Uterus (tissue), 4 donors: ENCODE data around the gene CLOCK. TPM values are rescaled to one million over a fixed set of nuclear protein-coding genes. Genes with fewer than 3 reads are reported as not detected.

ENCODE experiments used
- DNase-seq, 2 donors: peaks; one replicate each; pipeline ENCODE4 v3.0.0-alpha.2; 2019 to 2020
- H3K27ac ChIP-seq, 2 donors: fragments of 200-600 bp; sonication (generic); 1 replicate in 1 of 2; 2 replicates in 1 of 2; pipeline ENCODE4 v1.5.1; 2016 to 2018
- H3K27me3 ChIP-seq, 2 donors: fragments of 200-600 bp; sonication (generic); one replicate each; pipeline ENCODE4 v1.5.1; 2018 to 2019; ENCODE audit warnings: control low read depth in 1 of 2
- H3K36me3 ChIP-seq, 2 donors: fragments of 200-600 bp; sonication (generic); one replicate each; pipeline ENCODE4 v1.5.1; 2019; ENCODE audit warnings: control low read depth in 1 of 2
- H3K4me1 ChIP-seq, 2 donors: fragments of 200-600 bp; sonication (generic); one replicate each; pipeline ENCODE4 v1.5.1; 2018 to 2019; ENCODE audit warnings: control low read depth in 1 of 2
- H3K4me3 ChIP-seq, 2 donors: fragments of 200-600 bp; sonication (generic); 1 replicate in 1 of 2; 2 replicates in 1 of 2; pipeline ENCODE4 v1.5.1; 2018 to 2019; ENCODE audit warnings: mild to moderate bottlenecking in 1 of 2
- H3K9me3 ChIP-seq, 2 donors: fragments of 200-600 bp; sonication (generic); one replicate each; pipeline ENCODE4 v1.5.1; 2019; ENCODE audit warnings: control low read depth in 1 of 2
- CTCF ChIP-seq, 4 experiments: fragments of 200-600 bp in 2 of 4; fragments of 450-650 bp in 2 of 4; sonication (generic) in 2 of 4; IDR thresholded peaks; one replicate each; pipeline ENCODE4 v1.5.1; 2016 to 2019; ENCODE audit warnings: antibody characterized with exemption in 4 of 4, mild to moderate bottlenecking in 2 of 4, moderate library complexity in 1 of 4
- POLR2A ChIP-seq, 2 donors: fragments of 450-650 bp; IDR thresholded peaks; one replicate each; pipeline ENCODE4 v1.6.1; 2016; ENCODE audit warnings: antibody characterized with exemption in 2 of 2, mild to moderate bottlenecking in 1 of 2, moderate library complexity in 1 of 2
- intact Hi-C: fragments of 100-400 bp; cut with DNase I; formaldehyde crosslinking; loops from one replicate; pipeline ENCODE4 v1.15.1; 2023; ENCODE audit warnings: low total_unique reads
- total RNA-seq, 4 donors: library from RNA; depleted of rRNA in 3 of 4; stranded (reverse); fragments of >200 nt in 3 of 4; gene quantifications; one replicate each; pipeline versions ENCODE4 v1.1.0 to v1.2.4, GENCODE V29; 2014 to 2023
- donor health status: DM: yes; HTN: yes; CAD: no.

The CLOCK gene
- total RNA-seq, 4 donors from 2014 or later, result 13.3 to 60.3 (median 29.1) TPM

- intact Hi-C loops, result no loop called here
- DNase-seq, result no peak
- Histone ChIP-seq H3K4me3 (no peak overlapping the region), H3K9me3 (no peaks in the 10 kb centered on the region), H3K27ac (no peak overlapping the region), H3K36me3 (no peaks in the 10 kb centered on the region), H3K4me1 (no peaks in the 10 kb centered on the region), H3K27me3 (no peaks in the 10 kb centered on the region)
- no peak for TF ChIP-seq POLR2A (IDR thresholded peaks at IDR 0.05)
- no peak for TF ChIP-seq CTCF (IDR thresholded peaks at IDR 0.05)
Observed at GRCh38 chr4:55385201-55385649, 161.5 kb downstream of the CLOCK start.

- Histone ChIP-seq H3K27ac (no peak overlapping the region), H3K4me1 (no peaks in the 10 kb centered on the region), H3K9me3 (no peaks in the 10 kb centered on the region), H3K36me3 (no peaks in the 10 kb centered on the region), H3K27me3 (no peaks in the 10 kb centered on the region), H3K4me3 (no peak overlapping the region)
- intact Hi-C loops, result no loop called here
- DNase-seq, result no peak
- TF ChIP-seq CTCF (IDR thresholded peaks at IDR 0.05), result no peak
- no peak for TF ChIP-seq POLR2A (IDR thresholded peaks at IDR 0.05)
Observed at GRCh38 chr4:55382488-55383003, 164.2 kb downstream of the CLOCK start.

- Histone ChIP-seq H3K4me3 (no peak overlapping the region), H3K27me3 (no peaks in the 10 kb centered on the region), H3K9me3 (no peaks in the 10 kb centered on the region), H3K4me1 (no peaks in the 10 kb centered on the region), H3K36me3 (no peaks in the 10 kb centered on the region), H3K27ac (no peak overlapping the region)
- DNase-seq, result no peak
- intact Hi-C loops, result no loop called here
- TF ChIP-seq CTCF (IDR thresholded peaks at IDR 0.05), result no peak
- no peak for TF ChIP-seq POLR2A (IDR thresholded peaks at IDR 0.05)
Observed at GRCh38 chr4:55381502-55381901, 165.2 kb downstream of the CLOCK start.

- no peaks in the 10 kb centered on the region for H3K27me3 ChIP-seq
- no peak for TF ChIP-seq POLR2A (IDR thresholded peaks at IDR 0.05)
- no peak for TF ChIP-seq CTCF (IDR thresholded peaks at IDR 0.05)
- H3K4me1 ChIP-seq, result no peaks in the 10 kb centered on the region
- no peak overlapping the region for H3K4me3 ChIP-seq
- DNase-seq, result no peak
- H3K9me3 ChIP-seq, result no peaks in the 10 kb centered on the region
- H3K36me3 ChIP-seq, result no peaks in the 10 kb centered on the region
- no peak overlapping the region for H3K27ac ChIP-seq
- intact Hi-C loops, result no loop called here
Observed at GRCh38 chr4:55380576-55380975, 166.1 kb downstream of the CLOCK start.

- H3K36me3 ChIP-seq, result no peaks in the 10 kb centered on the region
- no peaks in the 10 kb centered on the region for H3K4me1 ChIP-seq
- DNase-seq, result no peak
- H3K9me3 ChIP-seq, result no peaks in the 10 kb centered on the region
- H3K27me3 ChIP-seq, result no peaks in the 10 kb centered on the region
- no peak overlapping the region for H3K4me3 ChIP-seq
- no peak for TF ChIP-seq CTCF (IDR thresholded peaks at IDR 0.05)
- no peak for TF ChIP-seq POLR2A (IDR thresholded peaks at IDR 0.05)
- intact Hi-C loops, result no loop called here
- H3K27ac ChIP-seq, result no peak overlapping the region
Observed at GRCh38 chr4:55378617-55379467, 167.9 kb downstream of the CLOCK start.
